ENCODE measurements around the gene OPALIN.

Gene OPALIN

GRCh38 chr10:96400465-96400864, 41.7 kb upstream of the OPALIN start:
- no peak overlapping the region for H3K4me3 ChIP-seq (ENCODE audit: low read depth, low read length)
- DNase-seq (ENCODE audit: low read depth): no peak
- TF ChIP-seq, protein P1, sequence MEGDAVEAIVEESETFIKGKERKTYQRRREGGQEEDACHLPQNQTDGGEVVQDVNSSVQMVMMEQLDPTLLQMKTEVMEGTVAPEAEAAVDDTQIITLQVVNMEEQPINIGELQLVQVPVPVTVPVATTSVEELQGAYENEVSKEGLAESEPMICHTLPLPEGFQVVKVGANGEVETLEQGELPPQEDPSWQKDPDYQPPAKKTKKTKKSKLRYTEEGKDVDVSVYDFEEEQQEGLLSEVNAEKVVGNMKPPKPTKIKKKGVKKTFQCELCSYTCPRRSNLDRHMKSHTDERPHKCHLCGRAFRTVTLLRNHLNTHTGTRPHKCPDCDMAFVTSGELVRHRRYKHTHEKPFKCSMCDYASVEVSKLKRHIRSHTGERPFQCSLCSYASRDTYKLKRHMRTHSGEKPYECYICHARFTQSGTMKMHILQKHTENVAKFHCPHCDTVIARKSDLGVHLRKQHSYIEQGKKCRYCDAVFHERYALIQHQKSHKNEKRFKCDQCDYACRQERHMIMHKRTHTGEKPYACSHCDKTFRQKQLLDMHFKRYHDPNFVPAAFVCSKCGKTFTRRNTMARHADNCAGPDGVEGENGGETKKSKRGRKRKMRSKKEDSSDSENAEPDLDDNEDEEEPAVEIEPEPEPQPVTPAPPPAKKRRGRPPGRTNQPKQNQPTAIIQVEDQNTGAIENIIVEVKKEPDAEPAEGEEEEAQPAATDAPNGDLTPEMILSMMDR (IDR thresholded peaks at IDR 0.05; ENCODE audit: insufficient read depth, low read depth, low read length, missing control alignments): no peak

GRCh38 chr10:96397902-96398301, 39.1 kb upstream of the OPALIN start:
- no peak for DNase-seq (ENCODE audit: low read depth)
- no peak overlapping the region for H3K4me3 ChIP-seq (ENCODE audit: low read depth, low read length)
- TF ChIP-seq, protein P1 (IDR thresholded peaks at IDR 0.05; ENCODE audit: insufficient read depth, low read depth, low read length, missing control alignments): no peak

DNA sequence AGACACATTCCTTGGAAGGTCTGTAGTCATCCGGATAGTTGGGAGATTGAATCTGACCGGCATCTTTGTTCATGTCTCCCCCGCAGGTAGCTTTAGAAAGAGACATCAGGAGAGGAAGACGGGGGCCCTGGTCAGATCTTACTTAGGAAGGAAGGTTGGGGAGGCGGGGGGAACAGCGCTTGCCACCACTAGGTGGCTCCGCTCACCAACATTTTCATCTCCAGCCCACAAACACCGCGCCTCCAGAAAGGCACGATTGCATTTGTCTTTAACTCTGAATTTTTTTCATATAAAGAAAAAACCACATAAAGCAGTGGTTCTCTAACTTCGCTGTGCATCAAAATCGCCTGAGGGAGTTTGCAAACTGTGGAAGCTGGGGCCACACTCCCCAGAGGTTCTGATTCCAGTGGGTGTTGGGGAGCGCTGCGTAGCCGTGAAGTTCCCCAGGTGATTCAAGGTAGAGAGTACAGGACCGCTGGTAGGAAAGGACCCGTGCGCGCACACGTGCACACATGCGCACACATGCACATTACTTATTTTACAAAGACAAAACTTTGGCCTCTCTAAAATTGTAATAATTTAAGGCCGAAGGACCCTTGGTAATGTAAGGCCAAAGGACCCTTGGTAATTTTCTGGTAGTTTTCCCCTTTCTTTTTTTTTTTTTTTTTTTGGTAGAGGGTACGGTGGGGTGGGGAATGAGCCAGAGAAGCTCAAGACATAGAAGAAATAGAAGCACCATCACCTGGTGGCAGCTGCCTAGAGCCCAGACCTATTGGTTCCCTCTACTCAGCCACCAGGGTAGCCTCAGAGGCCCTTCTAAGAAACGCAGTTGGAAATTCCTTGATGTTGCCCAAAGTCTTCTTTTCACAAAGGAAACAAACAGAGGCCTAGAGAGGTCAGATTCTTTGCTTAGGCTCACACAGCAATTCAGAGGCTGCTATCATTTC, 37.4 kb upstream of the OPALIN start:
- TF ChIP-seq, protein P1 (IDR thresholded peaks at IDR 0.05; ENCODE audit: insufficient read depth, low read depth, low read length, missing control alignments): peak; percentile 89
- DNase-seq (ENCODE audit: low read depth): peak; percentile 81
- no peak overlapping the region for H3K4me3 ChIP-seq (ENCODE audit: low read depth, low read length)

- DNase-seq (ENCODE audit: low read depth): no peak
- TF ChIP-seq, protein P1 (IDR thresholded peaks at IDR 0.05; ENCODE audit: insufficient read depth, low read depth, low read length, missing control alignments): no peak
- H3K4me3 ChIP-seq (ENCODE audit: low read depth, low read length): no peak overlapping the region
Observed at GRCh38 chr10:96390460-96390864, 31.7 kb upstream of the OPALIN start.

GRCh38 chr10:96389785-96390184, 31.0 kb upstream of the OPALIN start:
- TF ChIP-seq, protein P1 (IDR thresholded peaks at IDR 0.05; ENCODE audit: insufficient read depth, low read depth, low read length, missing control alignments): no peak
- DNase-seq (ENCODE audit: low read depth): no peak

DNA sequence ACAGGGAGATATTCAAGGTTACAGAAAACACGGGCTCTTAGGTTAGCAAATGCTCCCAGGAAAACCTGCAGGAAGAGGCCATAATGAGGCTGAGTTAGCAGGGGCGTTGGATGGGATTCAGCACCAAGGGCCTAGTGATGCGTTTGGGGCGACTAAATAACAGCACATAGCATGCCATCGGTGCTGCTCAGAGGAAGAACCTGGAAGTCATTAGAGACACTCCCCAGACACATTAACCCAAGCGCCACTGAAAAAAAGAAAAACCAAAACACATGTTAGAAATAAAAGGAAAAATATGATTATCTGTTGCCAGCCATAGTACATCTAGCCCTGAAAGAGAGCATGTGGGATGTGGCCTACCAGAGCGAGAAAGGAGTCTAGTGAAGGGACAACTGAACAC, 28.8 kb upstream of the OPALIN start:
- no peak for DNase-seq (ENCODE audit: low read depth)
- TF ChIP-seq, protein P1 (IDR thresholded peaks at IDR 0.05; ENCODE audit: insufficient read depth, low read depth, low read length, missing control alignments): no peak
- no peak overlapping the region for H3K4me3 ChIP-seq (ENCODE audit: low read depth, low read length)

More at GRCh38 chr10:96389785-96390184, 31.0 kb upstream of the OPALIN start:
- H3K4me3 ChIP-seq (ENCODE audit: low read depth, low read length): no peak overlapping the region
